ENCODE data around the gene NKD2.

GRCh38 chr5:960551-960950, 48.1 kb upstream of the NKD2 start:
- no peak for TF ChIP-seq EZH2 (optimal IDR thresholded peaks at IDR 0.05; ENCODE audit: low read depth, low read length)
- no peak for TF ChIP-seq CTCF (IDR thresholded peaks at IDR 0.05; ENCODE audit: low read length)

Measured in MM.1S (cell line).